ENCODE data around the gene CATSPERE. TPM values are rescaled to one million over a fixed set of nuclear protein-coding genes. Genes with fewer than 3 reads are reported as not detected.
A peak's percentile ranks its signal among the peaks of the same experiment; 100 is the strongest.

The CATSPERE gene, protein sequence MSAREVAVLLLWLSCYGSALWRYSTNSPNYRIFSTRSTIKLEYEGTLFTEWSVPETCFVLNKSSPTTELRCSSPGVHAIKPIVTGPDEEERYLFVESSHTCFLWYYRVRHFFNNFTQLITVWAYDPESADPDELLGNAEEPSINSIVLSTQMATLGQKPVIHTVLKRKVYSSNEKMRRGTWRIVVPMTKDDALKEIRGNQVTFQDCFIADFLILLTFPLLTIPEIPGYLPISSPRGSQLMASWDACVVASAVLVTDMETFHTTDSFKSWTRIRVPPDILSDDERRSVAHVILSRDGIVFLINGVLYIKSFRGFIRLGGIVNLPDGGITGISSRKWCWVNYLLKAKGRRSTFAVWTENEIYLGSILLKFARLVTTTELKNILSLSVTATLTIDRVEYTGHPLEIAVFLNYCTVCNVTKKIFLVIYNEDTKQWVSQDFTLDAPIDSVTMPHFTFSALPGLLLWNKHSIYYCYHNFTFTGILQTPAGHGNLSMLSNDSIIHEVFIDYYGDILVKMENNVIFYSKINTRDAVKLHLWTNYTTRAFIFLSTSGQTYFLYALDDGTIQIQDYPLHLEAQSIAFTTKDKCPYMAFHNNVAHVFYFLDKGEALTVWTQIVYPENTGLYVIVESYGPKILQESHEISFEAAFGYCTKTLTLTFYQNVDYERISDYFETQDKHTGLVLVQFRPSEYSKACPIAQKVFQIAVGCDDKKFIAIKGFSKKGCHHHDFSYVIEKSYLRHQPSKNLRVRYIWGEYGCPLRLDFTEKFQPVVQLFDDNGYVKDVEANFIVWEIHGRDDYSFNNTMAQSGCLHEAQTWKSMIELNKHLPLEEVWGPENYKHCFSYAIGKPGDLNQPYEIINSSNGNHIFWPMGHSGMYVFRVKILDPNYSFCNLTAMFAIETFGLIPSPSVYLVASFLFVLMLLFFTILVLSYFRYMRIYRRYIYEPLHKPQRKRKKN
- total RNA-seq, result 3.3 TPM

DNA sequence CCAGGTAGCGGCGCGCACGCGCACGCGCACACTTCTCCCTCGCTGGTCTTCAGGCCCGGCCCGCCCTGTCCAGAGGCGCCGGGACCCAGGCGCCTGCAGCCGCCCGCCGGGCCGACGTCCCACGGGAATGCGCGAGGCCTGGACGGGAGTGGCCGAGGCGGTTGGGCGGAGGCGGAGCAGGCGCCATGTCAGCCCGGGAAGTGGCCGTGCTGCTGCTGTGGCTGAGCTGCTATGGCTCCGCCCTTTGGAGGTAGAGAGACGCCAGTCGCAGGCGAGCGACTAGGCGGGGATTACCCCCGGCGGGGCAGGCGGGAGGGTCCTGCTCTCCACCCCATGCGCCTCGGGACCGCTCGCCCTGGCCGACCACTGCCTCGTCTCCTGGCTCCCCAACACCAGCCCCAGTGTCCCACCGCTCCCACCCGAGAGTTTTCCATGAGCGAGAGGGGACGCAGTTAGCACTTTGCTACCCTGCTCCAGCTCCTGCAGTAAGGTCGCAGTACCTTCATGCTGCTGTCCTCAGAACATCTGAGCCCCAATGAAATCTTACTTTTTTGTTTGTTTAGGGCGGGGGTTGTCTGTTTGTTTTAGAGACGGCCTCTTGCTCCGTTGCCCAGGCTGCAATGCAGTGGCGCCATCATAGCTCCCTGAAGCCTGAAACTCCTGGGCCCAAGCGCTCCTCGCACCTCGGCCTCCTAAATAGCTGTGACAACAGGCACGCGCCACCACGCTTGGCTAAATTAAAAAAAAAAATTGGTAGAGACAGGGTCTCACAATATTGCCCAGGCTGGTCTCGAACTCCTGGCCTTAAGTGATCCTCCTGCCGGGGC lies at the start of gene CATSPERE:
CATSPERE (plus strand) TSS at position 29 of the 827 bp plus-strand sequence; CDS start at position 186, 157 bp downstream.
- DNase-seq (ENCODE audit: low spot score), result peak; percentile 86

- no peak for DNase-seq (ENCODE audit: low spot score)
Measured at GRCh38 chr1:244412176-244412575, 48.9 kb upstream of the CATSPERE start.

DNA sequence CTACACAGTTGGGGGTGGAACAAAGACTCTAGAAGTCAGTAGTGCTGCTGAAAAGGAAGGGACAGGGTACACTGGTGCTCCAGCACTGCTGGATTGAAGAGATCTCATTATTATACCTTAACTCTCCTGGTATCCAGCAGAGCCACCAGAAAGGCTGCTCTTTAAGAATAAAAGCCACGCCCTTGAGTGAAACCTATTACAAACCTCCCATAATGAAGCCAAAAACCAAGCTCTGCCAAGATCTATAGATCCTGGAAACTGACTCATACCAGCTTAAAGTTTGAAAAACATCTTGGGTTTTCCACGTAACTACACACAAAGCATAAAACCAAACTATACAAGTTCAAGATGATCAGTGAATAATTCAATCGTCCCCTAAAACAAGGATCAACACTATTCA lies 47.3 kb upstream of the CATSPERE start:
- DNase-seq (ENCODE audit: low spot score), result no peak

GRCh38 chr1:244414543-244414942 lies 46.5 kb upstream of the CATSPERE start:
- no peak for DNase-seq (ENCODE audit: low spot score)

GRCh38 chr1:244419024-244419423 lies 42.0 kb upstream of the CATSPERE start:
- no peak for DNase-seq (ENCODE audit: low spot score)

- DNase-seq (ENCODE audit: low spot score), result no peak
Measured at GRCh38 chr1:244422174-244422573, 38.9 kb upstream of the CATSPERE start.

DNA sequence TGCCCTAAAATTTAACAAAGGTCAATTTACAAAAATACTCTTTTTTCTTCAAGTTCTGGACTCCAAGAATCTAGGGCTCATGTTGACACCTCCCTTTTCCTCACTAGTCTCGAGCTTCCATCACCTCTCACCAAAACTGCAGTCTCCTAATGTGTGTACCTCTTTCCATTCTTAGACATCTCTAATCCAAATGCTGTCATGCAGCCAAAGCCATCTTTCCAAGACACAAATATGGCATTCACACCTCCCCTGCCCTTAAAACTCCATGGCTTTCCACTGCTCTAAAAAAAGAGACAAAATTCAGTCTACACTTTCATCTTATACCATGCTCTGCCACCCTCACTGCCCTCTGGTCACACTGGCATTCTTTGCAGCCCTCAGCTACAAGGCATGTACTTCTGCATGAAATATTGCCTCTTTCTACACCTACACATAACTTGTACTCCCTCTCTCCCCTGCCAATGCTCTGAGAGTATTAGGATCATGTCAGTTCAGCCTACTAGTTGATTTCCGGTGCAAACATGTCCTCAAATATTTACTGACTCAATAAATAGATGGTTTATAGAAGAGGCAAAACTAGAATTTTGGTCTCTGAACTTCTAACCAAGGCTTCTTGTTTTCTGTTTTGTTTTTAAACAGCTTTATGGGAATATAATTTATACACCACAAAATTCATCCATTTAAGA lies 36.3 kb upstream of the CATSPERE start:
- DNase-seq (ENCODE audit: low spot score), result no peak

DNA sequence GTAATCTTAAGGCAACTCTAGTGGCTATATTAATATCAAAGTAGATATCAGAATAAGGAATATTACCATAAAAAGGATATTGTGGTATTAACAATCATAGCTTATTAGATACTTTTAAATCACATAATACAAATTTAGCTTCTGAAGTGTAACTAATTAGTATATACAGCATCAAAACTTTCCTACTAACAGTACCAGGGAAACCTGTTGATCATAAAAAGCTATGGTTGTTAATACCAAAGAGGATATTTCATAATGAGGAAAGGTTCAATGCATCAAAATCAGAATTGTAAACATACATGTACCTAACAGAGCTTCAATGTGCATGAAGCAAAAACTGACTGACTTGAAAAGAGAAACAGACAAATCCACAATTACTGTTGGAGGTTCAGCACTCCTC lies 33.4 kb upstream of the CATSPERE start:
- DNase-seq (ENCODE audit: low spot score), result no peak

DNA sequence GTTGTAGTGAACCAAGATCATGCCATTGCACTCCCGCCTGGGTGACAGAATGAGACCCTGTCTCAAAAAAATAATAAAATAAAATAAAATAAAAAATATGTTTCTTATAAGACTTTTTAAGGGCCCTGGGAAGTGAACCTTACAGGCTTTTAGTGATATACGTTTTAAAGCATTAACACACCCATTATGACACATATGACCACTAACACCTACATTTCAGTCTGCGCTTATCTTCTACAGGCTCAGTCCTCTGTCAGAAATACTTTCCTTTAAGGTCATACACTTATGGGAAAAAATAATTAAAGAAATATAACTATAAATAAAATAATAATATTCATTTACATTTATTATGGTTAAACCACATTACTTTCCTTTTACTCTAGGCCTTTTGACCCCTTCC lies 31.3 kb upstream of the CATSPERE start:
- no peak for DNase-seq (ENCODE audit: low spot score)

DNA sequence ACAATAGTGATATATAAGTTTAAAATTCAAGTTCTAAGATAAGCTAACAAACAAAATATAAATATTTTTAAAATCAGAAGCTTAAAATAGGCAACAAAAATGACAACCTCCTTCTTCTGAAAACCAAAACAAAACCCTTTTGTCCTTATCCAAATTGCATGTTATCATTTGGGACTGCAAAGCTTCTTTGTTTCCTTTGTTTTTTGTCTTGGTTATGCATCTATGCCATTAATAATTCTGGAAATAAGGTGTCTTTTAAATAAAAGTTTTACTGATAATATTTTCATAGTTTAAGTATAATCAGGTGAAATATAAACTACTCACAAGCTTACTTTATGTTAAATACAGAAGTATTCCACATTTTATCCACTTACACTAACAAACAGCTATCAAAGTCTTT lies 29.9 kb upstream of the CATSPERE start:
- DNase-seq (ENCODE audit: low spot score), result no peak

GRCh38 chr1:244435562-244436205 lies 25.4 kb upstream of the CATSPERE start:
- no peak for DNase-seq (ENCODE audit: low spot score)

GRCh38 chr1:244436336-244437085 lies 24.6 kb upstream of the CATSPERE start:
- no peak for DNase-seq (ENCODE audit: low spot score)

DNA sequence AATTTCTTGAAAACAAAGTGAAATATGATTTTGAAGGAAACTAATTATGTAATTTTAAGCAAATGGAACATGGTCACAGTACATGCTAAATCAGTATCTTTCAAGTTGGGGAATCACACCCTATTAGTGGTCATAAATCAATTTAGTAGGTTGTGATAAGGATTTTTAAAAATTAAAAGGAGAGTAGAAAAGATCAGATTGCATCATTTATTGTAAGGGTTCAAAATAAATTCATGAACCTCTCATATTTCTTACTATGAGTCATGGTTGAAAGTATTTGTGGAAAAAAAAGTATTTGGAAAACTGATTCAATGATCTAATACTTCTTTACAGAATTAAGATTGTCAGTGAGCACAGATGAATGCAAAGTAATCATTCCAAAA lies 24.0 kb upstream of the CATSPERE start:
- no peak for DNase-seq (ENCODE audit: low spot score)

DNA sequence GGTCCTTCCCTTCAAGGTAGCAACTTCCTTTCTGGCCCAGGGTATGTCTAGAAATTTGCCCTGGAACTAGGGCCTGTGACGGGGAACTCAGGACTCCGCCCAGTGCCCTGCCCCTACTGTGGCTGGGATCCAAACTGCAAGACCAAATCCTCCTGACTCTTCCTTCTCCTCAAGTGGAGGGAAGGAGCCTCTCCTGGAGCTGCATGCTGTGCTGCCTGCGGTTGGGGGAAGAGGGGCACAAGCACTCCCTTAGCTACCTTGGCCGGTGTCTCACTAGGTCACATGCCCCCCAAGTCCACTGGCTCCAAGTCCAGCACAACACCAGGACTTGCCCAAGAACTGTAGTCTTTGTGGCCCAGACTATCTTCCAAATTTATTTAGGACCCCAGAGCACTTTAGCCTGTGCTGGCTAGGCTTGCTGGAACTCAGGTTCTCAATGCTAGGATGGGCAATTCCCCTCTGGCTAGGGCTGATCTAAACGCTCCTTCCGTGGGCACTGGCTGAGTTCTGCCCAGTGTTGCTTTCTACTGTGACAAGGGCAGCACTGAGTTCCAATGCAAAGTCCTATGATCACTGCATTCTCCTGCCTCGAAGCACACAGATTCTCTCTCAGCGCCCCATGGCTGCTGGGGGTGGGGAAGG lies 21.6 kb upstream of the CATSPERE start:
- DNase-seq (ENCODE audit: low spot score), result no peak

GRCh38 chr1:244442850-244443249 lies 18.2 kb upstream of the CATSPERE start:
- DNase-seq (ENCODE audit: low spot score), result no peak

DNA sequence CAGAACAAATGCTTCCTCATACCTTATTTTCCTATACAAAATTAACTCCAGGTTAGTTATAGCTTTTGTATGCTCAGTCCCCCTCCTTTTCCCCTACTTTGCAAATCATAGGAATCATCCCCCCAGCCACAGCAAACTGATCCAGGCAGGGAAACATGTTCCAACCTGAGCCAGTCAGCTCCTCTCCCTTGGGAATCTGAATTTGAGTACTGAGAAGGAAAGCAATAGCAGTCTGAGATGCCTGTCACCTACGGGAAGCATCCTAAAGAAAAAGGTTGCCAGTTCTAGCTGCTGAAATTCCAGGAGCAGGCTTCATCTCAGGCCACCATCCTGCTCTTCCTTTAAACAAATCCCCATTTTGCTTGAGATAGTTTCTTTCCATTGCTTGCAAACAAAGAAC lies 16.2 kb upstream of the CATSPERE start:
- no peak for DNase-seq (ENCODE audit: low spot score)

DNA sequence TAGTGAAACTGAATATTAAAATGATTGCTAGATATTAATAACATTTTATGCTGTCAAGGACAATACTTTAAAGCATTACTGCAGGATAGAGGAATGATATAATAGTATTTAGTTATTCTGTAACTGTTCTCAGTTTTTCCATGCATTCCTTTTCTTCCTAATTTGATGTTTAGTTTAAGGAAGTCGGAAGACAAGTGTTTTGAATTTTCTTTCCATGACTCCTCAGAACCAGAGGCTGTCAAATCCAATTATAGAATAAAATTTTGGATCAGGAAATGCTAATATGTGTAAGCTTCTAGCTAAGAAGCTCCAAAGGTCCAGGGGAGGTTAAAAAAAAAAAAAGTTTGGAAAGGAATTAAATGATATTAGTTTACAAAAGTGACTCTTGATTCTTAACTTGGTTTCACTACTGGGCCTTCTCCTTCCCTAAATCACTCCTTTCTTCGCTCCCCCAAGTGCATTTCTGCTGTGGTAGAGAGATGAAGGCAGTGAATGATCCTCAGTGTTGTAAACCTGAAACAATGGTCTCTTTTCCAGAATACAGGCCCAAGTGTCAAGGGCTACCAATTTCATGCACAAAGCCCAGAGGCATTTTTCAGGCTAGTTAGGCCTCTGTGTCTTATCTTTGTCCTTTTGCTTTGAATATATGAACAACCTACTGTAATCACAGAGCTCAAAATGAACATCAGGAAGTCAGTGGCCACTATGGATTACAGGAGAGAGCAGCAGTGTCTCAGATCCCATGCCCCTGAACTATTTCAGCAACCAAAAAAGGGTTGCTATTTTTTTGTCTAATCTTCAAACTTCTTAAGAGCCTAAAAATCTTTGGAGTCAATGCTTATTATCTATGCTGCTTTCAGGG lies 15.5 kb upstream of the CATSPERE start:
- DNase-seq (ENCODE audit: low spot score), result no peak

GRCh38 chr1:244447024-244447423 lies 14.0 kb upstream of the CATSPERE start:
- DNase-seq (ENCODE audit: low spot score), result no peak

DNA sequence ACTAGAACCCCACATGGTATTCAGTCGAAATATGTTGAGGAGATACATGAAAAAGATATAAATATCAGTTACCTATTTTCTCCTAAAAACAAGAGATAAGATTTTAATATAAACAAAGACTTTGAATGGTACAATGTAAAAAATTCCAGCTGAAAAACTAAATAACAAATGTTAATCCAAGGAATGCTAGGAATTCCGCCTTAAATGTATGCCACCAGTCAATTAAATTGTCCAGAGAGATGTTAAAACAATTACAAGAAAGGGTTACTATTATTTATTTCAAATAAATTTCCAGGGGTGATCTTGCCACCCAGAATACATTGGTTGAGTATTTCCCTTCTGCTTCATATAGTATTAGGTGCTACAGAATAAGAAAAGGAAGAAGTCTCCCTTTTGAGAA lies 13.5 kb upstream of the CATSPERE start:
- no peak for DNase-seq (ENCODE audit: low spot score)

Measured in ureter (tissue), 1 donor.